GM18870 (cell line): Measurements from ENCODE around the gene PLXNA1.

Experiments
- ATAC-seq: cut with Tn5 transposase; IDR thresholded peaks from one replicate; pipeline ENCODE4 v1.9.1; 2021; ENCODE audit warnings: moderate library complexity; ENCODE audit not compliant: unreplicated experiment

PLXNA1 gene

GRCh38 chr3:126985132-126985985 is 2.4 kb downstream of the PLXNA1 start:
- no peak for ATAC-seq

GRCh38 chr3:126986001-126986400 is 3.1 kb downstream of the PLXNA1 start:
- no peak for ATAC-seq

- no peak for ATAC-seq
Measured at GRCh38 chr3:126987129-126987528, 4.2 kb downstream of the PLXNA1 start.

- ATAC-seq, result no peak
Measured at GRCh38 chr3:126987596-126987995, 4.7 kb downstream of the PLXNA1 start.

- no peak for ATAC-seq
Measured at GRCh38 chr3:126988451-126989021, 5.6 kb downstream of the PLXNA1 start.

- no peak for ATAC-seq
Measured at GRCh38 chr3:126989316-126990023, 6.6 kb downstream of the PLXNA1 start.

- ATAC-seq, result no peak
Measured at GRCh38 chr3:126990024-126990700, 7.2 kb downstream of the PLXNA1 start.

- no peak for ATAC-seq
Measured at GRCh38 chr3:126990890-126991289, 8.0 kb downstream of the PLXNA1 start.

- ATAC-seq, result no peak
Measured at GRCh38 chr3:126991366-126992200, 8.7 kb downstream of the PLXNA1 start.

GRCh38 chr3:126992216-126992615 is 9.3 kb downstream of the PLXNA1 start:
- no peak for ATAC-seq

- no peak for ATAC-seq
Measured at GRCh38 chr3:126992776-126993175, 9.9 kb downstream of the PLXNA1 start.

- ATAC-seq, result no peak
Measured at GRCh38 chr3:126993436-126993835, 10.5 kb downstream of the PLXNA1 start.

GRCh38 chr3:126994661-126995245 is 11.8 kb downstream of the PLXNA1 start:
- no peak for ATAC-seq

GRCh38 chr3:126995254-126995780 is 12.4 kb downstream of the PLXNA1 start:
- no peak for ATAC-seq

GRCh38 chr3:126995926-126996512 is 13.1 kb downstream of the PLXNA1 start:
- ATAC-seq, result no peak

GRCh38 chr3:126996905-126997304 is 14.0 kb downstream of the PLXNA1 start:
- no peak for ATAC-seq

GRCh38 chr3:126997455-126998038 is 14.6 kb downstream of the PLXNA1 start:
- no peak for ATAC-seq

GRCh38 chr3:126998320-126998719 is 15.4 kb downstream of the PLXNA1 start:
- no peak for ATAC-seq

GRCh38 chr3:126998728-126999127 is 15.8 kb downstream of the PLXNA1 start:
- no peak for ATAC-seq
